ENCODE data around the gene UPK2. TPM values are rescaled to one million over a fixed set of nuclear protein-coding genes. Genes with fewer than 3 reads are reported as not detected.
A peak's percentile ranks its signal among the peaks of the same experiment; 100 is the strongest.
"Not testable (repeated sequence)": the region's sequence is repeated elsewhere in the genome, so short reads cannot be mapped to it uniquely, and the experiment has no call there.

The UPK2 gene
- total RNA-seq, 2 donors from 2014 or later: not detected

- H3K27ac Mint-ChIP-seq; H3K4me1 Mint-ChIP-seq; H3K9me3 ChIP-seq (ENCODE audit: control insufficient read depth, low read length, poor library complexity, severe bottlenecking); DNase-seq; H3K36me3 Mint-ChIP-seq (ENCODE audit: low read depth); H3K4me3 Mint-ChIP-seq; ATAC-seq: not testable (repeated sequence)
- H3K27me3 Mint-ChIP-seq: peaks cover 18% of the 10 kb centered on the region
Measured at GRCh38 chr11:118969508-118969907, 13.4 kb downstream of the UPK2 start.

- Mint-ChIP-seq H3K4me1 (peaks cover 3% of the 10 kb centered on the region), H3K27ac (no peak within 1 kb of the TSS), H3K27me3 (peaks cover 34% of the 10 kb centered on the region), H3K4me3 (no peak within 1 kb of the TSS), H3K36me3 (ENCODE audit: low read depth) (peaks cover 8% of the 10 kb centered on the region)
- ATAC-seq: no peak
- no peaks in the 10 kb centered on the region for H3K9me3 ChIP-seq (ENCODE audit: control insufficient read depth, low read length, poor library complexity, severe bottlenecking)
- DNase-seq: no peak
Measured at GRCh38 chr11:118971646-118972045, 15.5 kb downstream of the UPK2 start, which contains the start of gene FOXR1. Gene FOXR1 (plus strand): TSS chr11:118971761. CDS start chr11:118971932, 171 bp downstream.

- no peak overlapping the region for H3K4me3 Mint-ChIP-seq
- H3K4me1 Mint-ChIP-seq: peaks cover 3% of the 10 kb centered on the region
- H3K27me3 Mint-ChIP-seq: peaks cover 45% of the 10 kb centered on the region
- DNase-seq: no peak
- H3K36me3 Mint-ChIP-seq (ENCODE audit: low read depth): peaks cover 8% of the 10 kb centered on the region
- H3K27ac Mint-ChIP-seq: no peak overlapping the region
- no peak for ATAC-seq
- no peaks in the 10 kb centered on the region for H3K9me3 ChIP-seq (ENCODE audit: control insufficient read depth, low read length, poor library complexity, severe bottlenecking)
Measured at GRCh38 chr11:118973985-118974384, 17.9 kb downstream of the UPK2 start.

DNA sequence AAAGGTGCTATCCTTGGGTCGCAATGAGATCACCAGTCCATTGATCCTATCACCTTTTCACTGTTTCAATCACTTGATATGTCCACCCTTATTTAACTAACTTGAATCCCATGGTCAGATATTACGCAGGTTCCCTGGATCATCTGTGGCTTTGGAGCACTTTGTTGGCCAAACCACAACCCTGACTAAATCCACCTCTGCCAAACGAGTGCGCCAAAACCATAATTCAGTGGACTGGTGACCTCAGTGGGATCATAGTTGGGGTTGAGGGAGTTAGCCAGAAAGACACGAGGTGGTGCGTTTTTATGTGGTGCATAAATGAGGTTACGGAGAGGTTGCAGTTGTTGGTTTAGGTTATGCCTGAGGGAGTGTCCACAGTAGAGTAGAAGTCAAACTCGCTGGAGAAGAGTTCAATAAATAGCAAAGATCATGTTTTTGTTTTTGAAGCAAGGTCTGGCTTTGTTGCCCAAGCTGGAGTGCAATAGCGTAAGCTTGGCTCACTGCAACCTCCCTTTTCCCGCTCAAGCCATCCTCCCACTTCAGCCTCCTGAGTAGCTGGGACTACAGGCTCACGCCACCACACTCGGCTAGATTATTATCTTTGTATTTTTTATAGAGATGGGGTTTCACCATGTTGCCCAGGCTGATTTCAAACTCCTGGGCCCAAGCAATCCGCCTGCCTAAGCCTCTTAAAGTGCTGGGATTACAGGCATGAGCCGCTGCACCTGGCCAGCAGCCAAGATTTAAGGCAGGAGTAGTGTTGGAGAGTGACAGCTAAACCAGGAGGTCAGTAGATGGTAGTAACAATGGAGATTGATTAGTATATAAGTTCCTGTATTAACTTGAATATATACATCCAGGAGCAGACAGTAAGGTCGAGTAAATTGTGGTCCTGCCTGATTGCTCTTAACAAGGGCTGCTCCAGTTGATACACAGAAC is 19.9 kb downstream of the UPK2 start:
- no peak for ATAC-seq
- DNase-seq: no peak
- Mint-ChIP-seq H3K4me3 (no peak overlapping the region), H3K4me1 (peaks cover 3% of the 10 kb centered on the region), H3K27me3 (peaks cover 36% of the 10 kb centered on the region), H3K36me3 (ENCODE audit: low read depth) (peaks cover 8% of the 10 kb centered on the region), H3K27ac (no peak overlapping the region)
- H3K9me3 ChIP-seq (ENCODE audit: control insufficient read depth, low read length, poor library complexity, severe bottlenecking): no peaks in the 10 kb centered on the region

DNA sequence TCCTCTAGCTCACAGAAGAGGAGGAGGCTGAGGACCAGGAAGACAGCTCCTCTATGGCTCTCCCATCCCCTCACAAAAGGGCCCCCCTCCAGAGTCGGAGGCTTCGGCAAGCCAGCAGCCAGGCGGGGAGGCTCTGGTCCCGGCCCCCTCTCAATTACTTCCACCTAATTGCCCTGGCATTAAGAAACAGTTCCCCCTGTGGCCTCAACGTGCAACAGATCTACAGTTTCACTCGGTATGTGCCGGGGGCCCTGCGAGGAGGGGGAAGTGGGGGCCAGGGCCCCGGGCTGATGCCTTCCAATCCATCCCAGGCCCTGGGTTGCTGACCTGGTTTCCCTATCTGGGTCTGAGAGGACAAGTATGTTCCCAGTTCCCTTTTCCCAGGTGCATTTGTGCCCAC is 23.3 kb downstream of the UPK2 start:
- no peak for ATAC-seq
- Mint-ChIP-seq H3K36me3 (ENCODE audit: low read depth) (peaks cover 5% of the 10 kb centered on the region), H3K27ac (no peak overlapping the region), H3K27me3 (peaks cover 28% of the 10 kb centered on the region), H3K4me3 (no peak overlapping the region), H3K4me1 (peaks cover 3% of the 10 kb centered on the region)
- no peak for DNase-seq
- H3K9me3 ChIP-seq (ENCODE audit: control insufficient read depth, low read length, poor library complexity, severe bottlenecking): no peaks in the 10 kb centered on the region

- Mint-ChIP-seq H3K4me1 (no peaks in the 10 kb centered on the region), H3K27me3 (peaks cover 19% of the 10 kb centered on the region), H3K27ac (no peak overlapping the region), H3K4me3 (no peak overlapping the region), H3K36me3 (ENCODE audit: low read depth) (no peaks in the 10 kb centered on the region)
- ATAC-seq (no peak), DNase-seq (no peak)
- H3K9me3 ChIP-seq (ENCODE audit: control insufficient read depth, low read length, poor library complexity, severe bottlenecking): no peaks in the 10 kb centered on the region
Measured at GRCh38 chr11:118980191-118980881, 24.2 kb downstream of the UPK2 start.

DNA sequence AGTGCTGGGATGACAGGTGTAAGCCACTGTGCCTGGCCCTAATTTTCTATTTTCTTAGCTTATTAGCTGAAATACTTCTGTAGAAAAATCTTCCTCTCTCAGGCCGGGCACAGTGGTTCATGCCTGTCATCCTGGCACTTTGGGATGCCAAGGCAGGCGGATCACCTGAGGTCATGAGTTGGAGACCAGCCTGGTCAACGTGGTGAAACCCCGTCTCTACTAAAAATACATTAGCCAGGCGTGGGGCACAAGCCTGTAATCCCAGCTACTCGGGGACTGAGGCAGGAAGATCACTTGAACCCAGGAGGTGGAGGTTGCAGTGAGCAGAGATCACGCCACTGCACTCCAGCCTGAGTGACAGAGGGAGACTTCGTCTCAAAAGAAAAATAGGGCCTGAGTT is 28.2 kb downstream of the UPK2 start:
- not testable (repeated sequence) for ATAC-seq; DNase-seq; H3K4me3 Mint-ChIP-seq; H3K9me3 ChIP-seq (ENCODE audit: control insufficient read depth, low read length, poor library complexity, severe bottlenecking); H3K27ac Mint-ChIP-seq; H3K4me1 Mint-ChIP-seq; H3K27me3 Mint-ChIP-seq; H3K36me3 Mint-ChIP-seq (ENCODE audit: low read depth)

DNA sequence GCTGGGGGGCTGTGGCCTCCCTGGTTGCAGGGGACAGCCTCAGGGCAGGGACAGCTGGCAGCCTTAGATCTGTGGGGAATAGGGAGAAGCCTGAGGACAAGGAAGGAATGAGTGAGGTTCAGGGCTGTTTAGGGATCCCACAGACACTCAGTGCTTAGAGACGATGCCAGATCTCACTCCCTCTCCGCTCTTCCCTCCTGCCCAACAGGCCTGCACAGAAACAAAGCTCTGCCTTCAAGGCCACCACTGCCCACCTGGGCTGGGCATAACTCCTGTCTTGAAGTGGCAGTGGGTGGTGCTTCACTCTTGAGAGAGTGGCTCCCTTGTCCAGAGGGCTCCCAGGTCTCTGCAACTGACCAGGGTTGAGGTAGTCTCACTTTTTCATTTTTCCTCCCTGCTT is 28.7 kb downstream of the UPK2 start:
- H3K9me3 ChIP-seq (ENCODE audit: control insufficient read depth, low read length, poor library complexity, severe bottlenecking): no peaks in the 10 kb centered on the region
- H3K36me3 Mint-ChIP-seq (ENCODE audit: low read depth): no peaks in the 10 kb centered on the region
- ATAC-seq: no peak
- DNase-seq: no peak
- H3K27me3 Mint-ChIP-seq: no peaks in the 10 kb centered on the region
- H3K4me1 Mint-ChIP-seq: peaks cover 5% of the 10 kb centered on the region
- H3K27ac Mint-ChIP-seq: no peak overlapping the region
- no peak overlapping the region for H3K4me3 Mint-ChIP-seq

- Mint-ChIP-seq H3K36me3 (ENCODE audit: low read depth) (no peaks in the 10 kb centered on the region), H3K4me1 (peaks cover 5% of the 10 kb centered on the region), H3K27me3 (no peaks in the 10 kb centered on the region), H3K4me3 (no peak overlapping the region), H3K27ac (no peak overlapping the region)
- no peak for DNase-seq
- H3K9me3 ChIP-seq (ENCODE audit: control insufficient read depth, low read length, poor library complexity, severe bottlenecking): no peaks in the 10 kb centered on the region
- ATAC-seq: no peak
Measured at GRCh38 chr11:118988280-118988679, 32.2 kb downstream of the UPK2 start.

GRCh38 chr11:118991486-118992038 is 35.5 kb downstream of the UPK2 start:
- ATAC-seq; H3K4me3 Mint-ChIP-seq; H3K27me3 Mint-ChIP-seq; DNase-seq; H3K27ac Mint-ChIP-seq; H3K9me3 ChIP-seq (ENCODE audit: control insufficient read depth, low read length, poor library complexity, severe bottlenecking); H3K4me1 Mint-ChIP-seq; H3K36me3 Mint-ChIP-seq (ENCODE audit: low read depth): not testable (repeated sequence)

DNA sequence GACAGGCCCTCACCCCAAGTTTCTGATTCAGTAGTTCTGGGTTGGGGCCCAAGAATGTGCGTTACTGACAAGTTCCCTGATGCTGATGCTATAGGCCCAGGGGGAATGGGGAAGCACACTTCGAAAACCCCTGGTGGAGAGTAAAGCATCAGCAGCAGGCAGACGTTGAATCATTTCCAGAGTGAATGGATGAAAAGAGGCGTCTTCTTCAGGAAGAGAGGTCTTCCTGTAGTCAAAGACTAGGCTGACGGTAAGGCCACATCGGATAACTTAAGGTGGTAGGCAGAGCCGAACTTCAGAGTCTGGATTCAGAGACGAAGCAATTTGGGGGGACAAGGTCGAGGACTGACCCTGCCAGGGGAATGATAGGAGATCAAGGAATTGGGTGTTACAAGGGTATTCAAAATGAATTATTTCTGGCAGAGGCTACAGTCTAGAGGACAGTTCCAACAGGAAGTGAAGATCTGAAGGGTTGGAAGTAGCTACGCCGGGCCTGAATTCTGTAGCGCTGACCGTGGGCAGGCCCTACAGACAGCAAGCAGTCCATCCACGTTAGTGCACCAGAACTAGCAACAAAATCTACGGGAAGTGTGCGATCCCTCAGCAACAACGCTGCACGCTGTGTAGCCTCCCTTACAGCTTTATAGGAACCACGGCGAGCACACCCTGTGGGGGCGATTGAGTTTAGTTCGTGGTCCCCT is 41.0 kb downstream of the UPK2 start:
- ATAC-seq (peak; percentile 34), DNase-seq (peak in 1 of 3 donors; percentile 18)
- Mint-ChIP-seq H3K4me3 (peak overlapping the region; percentile 98), H3K36me3 (ENCODE audit: low read depth) (peaks cover 4% of the 10 kb centered on the region), H3K4me1 (peaks cover 22% of the 10 kb centered on the region), H3K27me3 (no peaks in the 10 kb centered on the region), H3K27ac (peak overlapping the region; percentile 98)
- no peaks in the 10 kb centered on the region for H3K9me3 ChIP-seq (ENCODE audit: control insufficient read depth, low read length, poor library complexity, severe bottlenecking)

- Mint-ChIP-seq H3K36me3 (ENCODE audit: low read depth) (peaks cover 4% of the 10 kb centered on the region), H3K27ac (peak within 1 kb of the TSS; percentile 98), H3K4me1 (peaks cover 22% of the 10 kb centered on the region), H3K4me3 (peak within 1 kb of the TSS; percentile 98), H3K27me3 (no peaks in the 10 kb centered on the region)
- ATAC-seq: peak; percentile 95
- no peaks in the 10 kb centered on the region for H3K9me3 ChIP-seq (ENCODE audit: control insufficient read depth, low read length, poor library complexity, severe bottlenecking)
- peak; percentile 93 to 96 (median 95) for DNase-seq
Measured at GRCh38 chr11:118997627-118998387, 41.7 kb downstream of the UPK2 start, which contains the start of gene CENATAC. Gene CENATAC (plus strand): TSS chr11:118998138. CDS start chr11:118998198, 60 bp downstream.

Data from T-helper 17 cell (primary cell).